Peyer's patch (tissue), 4 donors: ENCODE results near the gene AGTPBP1. TPM values are rescaled to one million over a fixed set of nuclear protein-coding genes. Genes with fewer than 3 reads are reported as not detected.

Experiments used
- DNase-seq, 3 donors: peaks; one replicate each; pipeline ENCODE4 v3.0.0-alpha.2; 2017 to 2019
- H3K27ac ChIP-seq, 4 donors: fragments of 200-600 bp; sonication (generic); one replicate each; pipeline ENCODE4 v1.5.1; 2016 to 2019
- H3K27me3 ChIP-seq, 2 donors: fragments of 200-600 bp; sonication (generic); one replicate each; pipeline ENCODE4 v1.5.1; 2019
- H3K36me3 ChIP-seq, 3 donors: fragments of 200-600 bp; sonication (generic); one replicate each; pipeline ENCODE4 v1.5.1; 2016 to 2019
- H3K4me1 ChIP-seq, 4 donors: fragments of 200-600 bp; sonication (generic); one replicate each; pipeline ENCODE4 v1.5.1; 2016 to 2019
- H3K4me3 ChIP-seq, 4 donors: fragments of 200-600 bp; sonication (generic); 1 replicate in 3 of 4; 2 replicates in 1 of 4; pipeline ENCODE4 v1.5.1; 2016 to 2019; ENCODE audit warnings: mild to moderate bottlenecking in 1 of 4
- H3K9me3 ChIP-seq, 4 donors: fragments of 200-600 bp; sonication (generic); one replicate each; pipeline ENCODE4 v1.5.1; 2016 to 2019; ENCODE audit warnings: mild to moderate bottlenecking in 1 of 4
- POLR2A ChIP-seq, 2 donors: fragments of 450-650 bp; IDR thresholded peaks; one replicate each; pipeline ENCODE4 v1.5.1; 2017; ENCODE audit warnings: antibody characterized with exemption in 2 of 2, mild to moderate bottlenecking in 2 of 2, moderate library complexity in 2 of 2
- total RNA-seq, 4 donors: library from RNA; depleted of rRNA; stranded (reverse); fragments of >200 nt; gene quantifications; one replicate each; pipeline ENCODE4 v1.1.0, GENCODE V29; 2016
- TF ChIP-seq, protein P1 (sequence below), 6 experiments: fragments of 450-650 bp in 4 of 6; fragments of 200-600 bp in 2 of 6; sonication (generic) in 1 of 6; IDR thresholded peaks; one replicate each; pipeline ENCODE4 v1.5.1; 2017 to 2019; ENCODE audit warnings: antibody characterized with exemption in 6 of 6, mild to moderate bottlenecking in 3 of 6, moderate library complexity in 1 of 6

Gene AGTPBP1
- total RNA-seq, 4 donors from 2014 or later: 9.1 to 42.9 (median 13.0) TPM

DNA sequence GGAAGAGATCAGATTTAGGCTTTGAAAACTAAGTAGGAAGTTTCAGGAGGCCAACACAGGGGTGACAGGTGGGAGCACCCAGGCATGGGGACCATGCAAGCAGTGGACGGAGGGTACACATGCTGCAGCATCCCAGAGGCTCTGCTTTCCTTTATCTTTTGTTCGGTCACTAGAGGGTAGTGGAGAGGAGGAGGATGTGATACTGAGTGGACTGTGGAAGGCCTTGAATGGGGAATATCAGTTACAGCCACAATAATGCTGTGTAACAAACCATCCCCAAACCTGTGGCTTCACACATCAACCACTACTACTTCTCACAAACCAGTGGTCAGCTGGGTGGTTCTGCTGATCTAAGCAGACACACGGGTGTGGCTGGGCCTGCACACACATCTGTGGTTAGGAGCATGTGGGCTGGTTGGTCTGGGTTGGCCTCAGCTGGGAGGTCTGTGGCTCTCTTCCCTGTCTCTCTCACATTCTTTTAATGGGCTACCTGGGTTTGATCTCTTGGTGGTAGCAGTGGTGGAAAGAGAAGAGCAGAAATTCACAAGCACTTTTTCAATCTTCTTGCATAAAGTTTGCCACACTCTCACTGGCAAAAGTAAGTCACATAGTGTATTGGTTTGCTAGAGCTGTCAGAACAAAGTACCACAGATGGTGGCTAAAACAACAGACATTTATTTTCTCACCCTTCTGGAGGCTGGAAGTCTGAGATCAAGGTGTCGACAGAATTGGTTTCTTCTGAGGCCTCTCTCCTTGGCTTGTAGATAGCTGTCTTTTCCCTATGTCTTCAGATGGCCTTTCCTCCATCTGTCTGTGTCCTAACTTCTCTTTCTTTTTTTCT lies 238.7 kb downstream of the AGTPBP1 start:
- Histone ChIP-seq H3K4me3 (no peak overlapping the region), H3K9me3 (peaks cover 0 to 8% (median 0%) of the 10 kb centered on the region in 4 donors), H3K27me3 (no peaks in the 10 kb centered on the region), H3K4me1 (no peaks in the 10 kb centered on the region), H3K27ac (no peak overlapping the region), H3K36me3 (no peaks in the 10 kb centered on the region)
- no peak for TF ChIP-seq POLR2A (IDR thresholded peaks at IDR 0.05)
- TF ChIP-seq, protein P1, sequence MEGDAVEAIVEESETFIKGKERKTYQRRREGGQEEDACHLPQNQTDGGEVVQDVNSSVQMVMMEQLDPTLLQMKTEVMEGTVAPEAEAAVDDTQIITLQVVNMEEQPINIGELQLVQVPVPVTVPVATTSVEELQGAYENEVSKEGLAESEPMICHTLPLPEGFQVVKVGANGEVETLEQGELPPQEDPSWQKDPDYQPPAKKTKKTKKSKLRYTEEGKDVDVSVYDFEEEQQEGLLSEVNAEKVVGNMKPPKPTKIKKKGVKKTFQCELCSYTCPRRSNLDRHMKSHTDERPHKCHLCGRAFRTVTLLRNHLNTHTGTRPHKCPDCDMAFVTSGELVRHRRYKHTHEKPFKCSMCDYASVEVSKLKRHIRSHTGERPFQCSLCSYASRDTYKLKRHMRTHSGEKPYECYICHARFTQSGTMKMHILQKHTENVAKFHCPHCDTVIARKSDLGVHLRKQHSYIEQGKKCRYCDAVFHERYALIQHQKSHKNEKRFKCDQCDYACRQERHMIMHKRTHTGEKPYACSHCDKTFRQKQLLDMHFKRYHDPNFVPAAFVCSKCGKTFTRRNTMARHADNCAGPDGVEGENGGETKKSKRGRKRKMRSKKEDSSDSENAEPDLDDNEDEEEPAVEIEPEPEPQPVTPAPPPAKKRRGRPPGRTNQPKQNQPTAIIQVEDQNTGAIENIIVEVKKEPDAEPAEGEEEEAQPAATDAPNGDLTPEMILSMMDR (IDR thresholded peaks at IDR 0.05): no peak
- DNase-seq: no peak

DNA sequence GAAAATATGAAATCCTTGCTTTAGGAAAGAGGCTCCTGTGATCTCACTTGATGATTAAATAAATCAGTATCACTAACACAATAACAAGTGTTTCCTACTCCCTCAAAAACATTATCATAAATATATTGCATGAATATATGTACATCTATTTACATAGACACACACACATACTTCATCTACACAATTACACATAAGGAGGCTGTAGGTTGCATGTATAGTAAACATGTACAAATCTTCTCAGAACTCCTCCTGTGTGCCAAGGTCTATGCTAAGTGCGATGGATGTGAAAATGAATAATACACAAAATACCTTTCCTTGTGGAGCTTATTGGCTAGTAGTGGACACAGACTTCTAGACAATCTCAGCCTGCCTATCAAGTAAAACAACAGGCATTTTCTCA lies 239.9 kb downstream of the AGTPBP1 start:
- no peak for DNase-seq
- Histone ChIP-seq H3K9me3 (peaks cover 0 to 8% (median 0%) of the 10 kb centered on the region in 4 donors), H3K4me1 (no peaks in the 10 kb centered on the region), H3K4me3 (no peak overlapping the region), H3K27me3 (no peaks in the 10 kb centered on the region), H3K36me3 (no peaks in the 10 kb centered on the region), H3K27ac (no peak overlapping the region)
- TF ChIP-seq, protein P1 (IDR thresholded peaks at IDR 0.05): no peak
- no peak for TF ChIP-seq POLR2A (IDR thresholded peaks at IDR 0.05)

DNA sequence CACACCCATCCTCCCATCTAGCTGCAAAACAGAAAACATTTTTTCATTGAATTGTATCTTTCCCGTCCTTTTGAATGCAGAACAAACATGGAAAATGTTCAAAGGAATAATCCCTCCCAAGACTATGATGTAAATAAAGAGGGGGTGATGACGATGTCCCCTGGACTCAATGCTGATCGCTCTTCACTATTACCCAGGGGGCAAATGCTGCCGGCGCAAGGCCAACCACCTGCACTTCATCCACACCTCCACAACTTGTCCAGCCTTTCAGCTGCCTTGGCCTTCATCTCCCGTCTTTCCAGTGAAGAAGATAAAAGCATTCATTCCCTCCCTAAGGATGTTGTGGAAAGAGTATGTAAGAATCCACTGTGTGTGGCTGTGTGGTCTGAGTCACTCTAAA lies 240.3 kb downstream of the AGTPBP1 start:
- no peaks in the 10 kb centered on the region for H3K36me3 ChIP-seq
- no peak for DNase-seq
- H3K9me3 ChIP-seq: peaks cover 0 to 8% (median 0%) of the 10 kb centered on the region in 4 donors
- no peak overlapping the region for H3K4me3 ChIP-seq
- no peak overlapping the region for H3K27ac ChIP-seq
- H3K27me3 ChIP-seq: no peaks in the 10 kb centered on the region
- TF ChIP-seq, protein P1 (IDR thresholded peaks at IDR 0.05): no peak
- no peak for TF ChIP-seq POLR2A (IDR thresholded peaks at IDR 0.05)
- H3K4me1 ChIP-seq: no peaks in the 10 kb centered on the region

Other genes starting within 250 kb of the AGTPBP1 start
- gene NAA35, start 199.2 kb upstream of the AGTPBP1 start, total RNA-seq: 10 to 100 TPM; 16.8 to 50.3 (median 24.8) TPM